GM21529 (cell line): ENCODE data around the gene APH1B.

Experiments used
- ATAC-seq: cut with Tn5 transposase; IDR thresholded peaks from one replicate; pipeline ENCODE4 v1.9.1; 2021; ENCODE audit not compliant: unreplicated experiment

The APH1B gene

GRCh38 chr15:63251701-63252100 lies 25.7 kb upstream of the APH1B start:
- ATAC-seq = no peak

GRCh38 chr15:63252292-63252691 lies 25.1 kb upstream of the APH1B start:
- no peak for ATAC-seq

- ATAC-seq = no peak
Measured at GRCh38 chr15:63254991-63255390, 22.4 kb upstream of the APH1B start.

- ATAC-seq = no peak
Measured at GRCh38 chr15:63255489-63255990, 21.9 kb upstream of the APH1B start.

GRCh38 chr15:63256433-63257274 lies 20.8 kb upstream of the APH1B start:
- no peak for ATAC-seq

- ATAC-seq = no peak
Measured at GRCh38 chr15:63258658-63259057, 18.7 kb upstream of the APH1B start.

GRCh38 chr15:63260791-63261190 lies 16.6 kb upstream of the APH1B start:
- no peak for ATAC-seq

- no peak for ATAC-seq
Measured at GRCh38 chr15:63261311-63261710, 16.1 kb upstream of the APH1B start.

GRCh38 chr15:63263519-63263918 lies 13.9 kb upstream of the APH1B start:
- ATAC-seq = no peak

- no peak for ATAC-seq
Measured at GRCh38 chr15:63264688-63265293, 12.6 kb upstream of the APH1B start.

- ATAC-seq = no peak
Measured at GRCh38 chr15:63274427-63274826, 3.0 kb upstream of the APH1B start.

- ATAC-seq = peak; percentile 20
Measured at GRCh38 chr15:63276342-63277037, 915 bp upstream of the APH1B start.

GRCh38 chr15:63277893-63278456 lies 570 bp downstream of the APH1B start:
- no peak for ATAC-seq

GRCh38 chr15:63283126-63283525 lies 5.7 kb downstream of the APH1B start:
- ATAC-seq = no peak

GRCh38 chr15:63284335-63284734 lies 6.9 kb downstream of the APH1B start:
- ATAC-seq = no peak

- ATAC-seq = no peak
Measured at GRCh38 chr15:63287109-63287508, 9.7 kb downstream of the APH1B start.

GRCh38 chr15:63288342-63288741 lies 10.9 kb downstream of the APH1B start:
- no peak for ATAC-seq

GRCh38 chr15:63288778-63289378 lies 11.5 kb downstream of the APH1B start:
- ATAC-seq = no peak

GRCh38 chr15:63291507-63291906 lies 14.1 kb downstream of the APH1B start:
- ATAC-seq = no peak

GRCh38 chr15:63292241-63292640 lies 14.8 kb downstream of the APH1B start:
- no peak for ATAC-seq

GRCh38 chr15:63292771-63293170 lies 15.4 kb downstream of the APH1B start:
- ATAC-seq = no peak
